Uterus (tissue), 4 donors: ENCODE results near the gene TMEM94. TPM values are rescaled to one million over a fixed set of nuclear protein-coding genes. Genes with fewer than 3 reads are reported as not detected.

ENCODE experiments used
- DNase-seq, 2 donors: peaks; one replicate each; pipeline ENCODE4 v3.0.0-alpha.2; 2019 to 2020
- H3K27ac ChIP-seq, 2 donors: fragments of 200-600 bp; sonication (generic); 1 replicate in 1 of 2; 2 replicates in 1 of 2; pipeline ENCODE4 v1.5.1; 2016 to 2018
- H3K27me3 ChIP-seq, 2 donors: fragments of 200-600 bp; sonication (generic); one replicate each; pipeline ENCODE4 v1.5.1; 2018 to 2019; ENCODE audit warnings: control low read depth in 1 of 2
- H3K36me3 ChIP-seq, 2 donors: fragments of 200-600 bp; sonication (generic); one replicate each; pipeline ENCODE4 v1.5.1; 2019; ENCODE audit warnings: control low read depth in 1 of 2
- H3K4me1 ChIP-seq, 2 donors: fragments of 200-600 bp; sonication (generic); one replicate each; pipeline ENCODE4 v1.5.1; 2018 to 2019; ENCODE audit warnings: control low read depth in 1 of 2
- H3K4me3 ChIP-seq, 2 donors: fragments of 200-600 bp; sonication (generic); 1 replicate in 1 of 2; 2 replicates in 1 of 2; pipeline ENCODE4 v1.5.1; 2018 to 2019; ENCODE audit warnings: mild to moderate bottlenecking in 1 of 2
- H3K9me3 ChIP-seq, 2 donors: fragments of 200-600 bp; sonication (generic); one replicate each; pipeline ENCODE4 v1.5.1; 2019; ENCODE audit warnings: control low read depth in 1 of 2
- POLR2A ChIP-seq, 2 donors: fragments of 450-650 bp; IDR thresholded peaks; one replicate each; pipeline ENCODE4 v1.6.1; 2016; ENCODE audit warnings: antibody characterized with exemption in 2 of 2, mild to moderate bottlenecking in 1 of 2, moderate library complexity in 1 of 2
- intact Hi-C: fragments of 100-400 bp; cut with DNase I; formaldehyde crosslinking; loops from one replicate; pipeline ENCODE4 v1.15.1; 2023; ENCODE audit warnings: low total_unique reads
- microRNA-seq: library from miRNA; unstranded; fragments of <30 nt; microRNA quantifications from one replicate; pipeline ENCODE4, GENCODE V29; 2016; ENCODE audit warnings: borderline microRNAs expressed, borderline replicate concordance
- small RNA-seq: library from RNA; depleted of rRNA; stranded (forward); fragments of <200 nt; gene quantifications from one replicate; pipeline ENCODE3, GENCODE V24; 2016
- total RNA-seq, 4 donors: library from RNA; depleted of rRNA in 3 of 4; stranded (reverse); fragments of >200 nt in 3 of 4; gene quantifications; one replicate each; pipeline versions ENCODE4 v1.1.0 to v1.2.4, GENCODE V29; 2014 to 2023
- TF ChIP-seq, protein P1 (sequence below), 4 experiments: fragments of 200-600 bp in 2 of 4; fragments of 450-650 bp in 2 of 4; sonication (generic) in 2 of 4; IDR thresholded peaks; one replicate each; pipeline ENCODE4 v1.5.1; 2016 to 2019; ENCODE audit warnings: antibody characterized with exemption in 4 of 4, mild to moderate bottlenecking in 2 of 4, moderate library complexity in 1 of 4
- donor health status: DM: yes; HTN: yes; CAD: no.

Gene TMEM94
- total RNA-seq, 4 donors from 2014 or later, result 3.8 to 91.2 (median 26.0) TPM

DNA sequence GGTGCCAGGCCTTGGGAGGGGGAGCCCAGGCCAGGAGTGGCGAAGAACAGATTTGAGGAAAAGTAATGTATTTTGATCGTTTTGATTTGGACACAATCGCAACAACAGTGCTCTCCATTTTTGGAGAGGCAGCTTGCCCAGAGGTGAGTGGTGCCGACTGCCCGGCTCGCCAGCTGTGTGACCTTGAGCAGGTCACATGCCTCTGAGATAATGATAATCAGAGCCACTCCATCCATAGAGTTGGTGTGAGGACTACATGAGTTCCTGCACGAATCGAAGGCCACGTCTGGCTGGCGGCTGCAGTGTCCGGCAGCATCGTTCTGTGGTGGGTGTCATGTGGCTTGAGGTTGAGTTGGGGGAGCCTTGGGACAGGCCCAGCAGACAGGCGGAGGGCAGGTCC lies 89.7 kb downstream of the TMEM94 start:
- no peak for DNase-seq
- H3K27ac ChIP-seq, result no peak overlapping the region
- no peaks in the 10 kb centered on the region for H3K36me3 ChIP-seq
- TF ChIP-seq, protein P1, sequence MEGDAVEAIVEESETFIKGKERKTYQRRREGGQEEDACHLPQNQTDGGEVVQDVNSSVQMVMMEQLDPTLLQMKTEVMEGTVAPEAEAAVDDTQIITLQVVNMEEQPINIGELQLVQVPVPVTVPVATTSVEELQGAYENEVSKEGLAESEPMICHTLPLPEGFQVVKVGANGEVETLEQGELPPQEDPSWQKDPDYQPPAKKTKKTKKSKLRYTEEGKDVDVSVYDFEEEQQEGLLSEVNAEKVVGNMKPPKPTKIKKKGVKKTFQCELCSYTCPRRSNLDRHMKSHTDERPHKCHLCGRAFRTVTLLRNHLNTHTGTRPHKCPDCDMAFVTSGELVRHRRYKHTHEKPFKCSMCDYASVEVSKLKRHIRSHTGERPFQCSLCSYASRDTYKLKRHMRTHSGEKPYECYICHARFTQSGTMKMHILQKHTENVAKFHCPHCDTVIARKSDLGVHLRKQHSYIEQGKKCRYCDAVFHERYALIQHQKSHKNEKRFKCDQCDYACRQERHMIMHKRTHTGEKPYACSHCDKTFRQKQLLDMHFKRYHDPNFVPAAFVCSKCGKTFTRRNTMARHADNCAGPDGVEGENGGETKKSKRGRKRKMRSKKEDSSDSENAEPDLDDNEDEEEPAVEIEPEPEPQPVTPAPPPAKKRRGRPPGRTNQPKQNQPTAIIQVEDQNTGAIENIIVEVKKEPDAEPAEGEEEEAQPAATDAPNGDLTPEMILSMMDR (IDR thresholded peaks at IDR 0.05), result no peak
- no peak for TF ChIP-seq POLR2A (IDR thresholded peaks at IDR 0.05)
- no peaks in the 10 kb centered on the region for H3K9me3 ChIP-seq
- intact Hi-C loops, result no loop called here
- H3K4me1 ChIP-seq, result no peaks in the 10 kb centered on the region
- no peaks in the 10 kb centered on the region for H3K27me3 ChIP-seq
- no peak overlapping the region for H3K4me3 ChIP-seq

DNA sequence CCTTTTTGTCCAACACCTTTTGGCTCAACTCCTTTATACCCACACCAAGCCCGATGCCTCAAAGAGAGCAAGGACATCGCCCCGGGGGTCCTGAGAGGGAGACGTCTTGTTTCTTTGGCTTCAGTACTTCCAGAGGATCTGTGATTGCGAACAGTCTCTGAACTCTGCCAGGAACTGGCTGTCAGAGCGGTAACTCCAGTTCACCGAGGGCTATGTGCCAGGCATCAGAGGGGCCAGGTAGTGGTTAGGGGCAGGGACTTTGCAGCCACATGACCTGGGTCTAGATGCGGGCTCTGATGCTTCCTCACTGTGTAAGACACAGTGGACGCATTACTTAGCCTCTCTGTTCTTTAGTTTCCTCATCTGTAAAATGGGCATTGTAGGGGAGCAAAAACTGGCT lies 90.7 kb downstream of the TMEM94 start:
- Histone ChIP-seq H3K9me3 (no peaks in the 10 kb centered on the region), H3K4me1 (no peaks in the 10 kb centered on the region), H3K36me3 (no peaks in the 10 kb centered on the region), H3K27ac (no peak overlapping the region), H3K4me3 (no peak overlapping the region), H3K27me3 (no peaks in the 10 kb centered on the region)
- TF ChIP-seq, protein P1 (IDR thresholded peaks at IDR 0.05), result no peak
- TF ChIP-seq POLR2A (IDR thresholded peaks at IDR 0.05), result no peak
- DNase-seq, result no peak
- intact Hi-C loops, result no loop called here

DNA sequence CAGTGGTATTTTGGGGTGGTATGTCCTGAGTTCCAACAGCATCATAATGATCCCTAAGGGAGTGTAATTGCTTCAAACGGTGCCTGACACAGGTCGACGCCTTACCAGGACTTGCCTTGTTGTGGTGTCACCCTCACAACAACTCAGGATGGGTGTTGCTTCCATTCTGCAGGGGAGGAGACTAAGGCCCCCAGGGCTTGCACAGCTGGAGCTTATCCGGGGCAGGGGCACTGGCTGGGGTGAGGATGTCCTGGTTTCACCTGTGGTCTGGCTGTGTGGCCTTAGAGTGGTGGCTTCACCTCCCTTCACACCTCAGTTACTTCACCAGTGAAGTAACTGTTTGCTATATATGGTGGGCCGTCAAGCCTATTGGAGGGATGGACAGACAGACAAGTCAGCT lies 92.4 kb downstream of the TMEM94 start:
- Histone ChIP-seq H3K27me3 (no peaks in the 10 kb centered on the region), H3K9me3 (no peaks in the 10 kb centered on the region), H3K4me1 (no peaks in the 10 kb centered on the region), H3K27ac (no peak overlapping the region), H3K4me3 (no peak overlapping the region), H3K36me3 (no peaks in the 10 kb centered on the region)
- TF ChIP-seq, protein P1 (IDR thresholded peaks at IDR 0.05), result no peak
- TF ChIP-seq POLR2A (IDR thresholded peaks at IDR 0.05), result no peak
- DNase-seq, result no peak
- intact Hi-C loops, result no loop called here

Small RNAs within 50 kb of the gene (microRNA-seq; reads per million reads assigned to microRNA genes)
- gene MIR6785, result not detected

Small RNAs within 50 kb of the gene (small RNA-seq; reads per million reads assigned to genes)
- not detected for gene RF00019
- gene RNU6-938P, result not detected

Other genes with a start within 250 kb of the TMEM94 start
- gene GGA3, start 195.0 kb upstream of the TMEM94 start, total RNA-seq, result 100 to 1,000 TPM in 1 of 4 donors, 10 to 100 TPM in 2, 1 to 10 TPM in 1; 9.4 to 104 (median 40.1) TPM
- 10 to 100 TPM; 13.1 to 42.1 (median 33.0) TPM for gene MRPS7, start 194.8 kb upstream of the TMEM94 start, total RNA-seq
- gene MIF4GD, start 185.4 kb upstream of the TMEM94 start, total RNA-seq, result 10 to 100 TPM; 11.7 to 45.3 (median 25.8) TPM
- 10 to 100 TPM in 2 of 4 donors, 1 to 10 TPM in 2; 4.7 to 59.9 (median 10.1) TPM for gene SLC25A19, start 167.2 kb upstream of the TMEM94 start, total RNA-seq
- gene GRB2, start 51.0 kb upstream of the TMEM94 start, total RNA-seq, result 100 to 1,000 TPM in 1 of 4 donors, 10 to 100 TPM in 3; 51.5 to 127 (median 78.1) TPM
- 100 to 1,000 TPM in 1 of 4 donors, 10 to 100 TPM in 1, 1 to 10 TPM in 2; 7.4 to 122 (median 15.5) TPM for gene CASKIN2, start 58.9 kb downstream of the TMEM94 start, total RNA-seq
- 100 to 1,000 TPM in 1 of 4 donors, 10 to 100 TPM in 3; 17.4 to 102 (median 20.6) TPM for gene TSEN54, start 59.9 kb downstream of the TMEM94 start, total RNA-seq
- 10 to 100 TPM in 3 of 4 donors, 1 to 10 TPM in 1; 3.1 to 31.9 (median 14.0) TPM for gene LLGL2, start 69.1 kb downstream of the TMEM94 start, total RNA-seq
- gene MYO15B, start 131.2 kb downstream of the TMEM94 start, total RNA-seq, result 100 to 1,000 TPM; 119 to 610 (median 170) TPM
- gene SMIM5, start 176.8 kb downstream of the TMEM94 start, total RNA-seq, result 1 to 10 TPM in 1 of 4 donors, under 1 TPM in 1, not detected in 2; 0.85 to 2.2 TPM
- gene RECQL5, start 210.5 kb downstream of the TMEM94 start, total RNA-seq, result 10 to 100 TPM in 2 of 4 donors, 1 to 10 TPM in 1, under 1 TPM in 1; 0.59 to 22.7 (median 11.9) TPM
- 10 to 100 TPM; 14.1 to 87.7 (median 64.7) TPM for gene SAP30BP, start 210.7 kb downstream of the TMEM94 start, total RNA-seq